Chondrocyte (in vitro differentiated cells): ENCODE results near the gene CCDC87. TPM values are rescaled to one million over a fixed set of nuclear protein-coding genes. Genes with fewer than 3 reads are reported as not detected.

ENCODE experiments used
- DNase-seq: peaks from one replicate; pipeline ENCODE4 v3.0.0; 2021; ENCODE audit warnings: mixed read lengths, low spot score
- H3K27ac Mint-ChIP-seq: one replicate; pipeline ENCODE4 v1.8.0; 2021; ENCODE audit warnings: mild to moderate bottlenecking, moderate library complexity, mixed read lengths; ENCODE audit not compliant: unreplicated experiment
- H3K27me3 Mint-ChIP-seq: 2 replicates; pipeline ENCODE4 v1.8.0; 2021; ENCODE audit warnings: low read depth, mixed read lengths
- H3K36me3 Mint-ChIP-seq: 2 replicates; pipeline ENCODE4 v1.8.0; 2021; ENCODE audit warnings: low read depth, mixed read lengths
- H3K4me1 Mint-ChIP-seq: 2 replicates; pipeline ENCODE4 v1.8.0; 2021; ENCODE audit warnings: low read depth, mild to moderate bottlenecking, mixed read lengths
- H3K4me3 Mint-ChIP-seq: one replicate; pipeline ENCODE4 v1.8.0; 2021; ENCODE audit warnings: mild to moderate bottlenecking, moderate library complexity, mixed read lengths; ENCODE audit not compliant: unreplicated experiment
- H3K9me3 Mint-ChIP-seq: 2 replicates; pipeline ENCODE4 v1.8.0; 2021; ENCODE audit warnings: low read depth, mixed read lengths
- CTCF ChIP-seq: fragments of 200-600 bp; sonication (generic); IDR thresholded peaks from 2 replicates; pipeline ENCODE4 v1.5.0; 2021; ENCODE audit warnings: antibody characterized with exemption, mild to moderate bottlenecking, moderate library complexity
- total RNA-seq: library from RNA; stranded (reverse); gene quantifications from 3 replicates; pipeline ENCODE4 v1.2.1, GENCODE V29; 2021

The CCDC87 gene
- total RNA-seq, 1 donor from 2014 or later: 0.32 TPM

- Mint-ChIP-seq H3K27me3 (peaks cover 2% of the 10 kb centered on the region), H3K9me3 (no peaks in the 10 kb centered on the region), H3K27ac (no peak overlapping the region), H3K36me3 (no peaks in the 10 kb centered on the region), H3K4me3 (no peak overlapping the region), H3K4me1 (no peaks in the 10 kb centered on the region)
- no peak for TF ChIP-seq CTCF
- DNase-seq: no peak
Observed at GRCh38 chr11:66562275-66562674, 30.6 kb downstream of the CCDC87 start.

GRCh38 chr11:66561975-66562248 lies 31.0 kb downstream of the CCDC87 start:
- no peak overlapping the region for H3K27ac Mint-ChIP-seq
- H3K27me3 Mint-ChIP-seq: peaks cover 2% of the 10 kb centered on the region
- no peaks in the 10 kb centered on the region for H3K9me3 Mint-ChIP-seq
- H3K4me1 Mint-ChIP-seq: no peaks in the 10 kb centered on the region
- no peak overlapping the region for H3K4me3 Mint-ChIP-seq
- H3K36me3 Mint-ChIP-seq: no peaks in the 10 kb centered on the region
- no peak for DNase-seq
- TF ChIP-seq CTCF: no peak

- no peak overlapping the region for H3K27ac Mint-ChIP-seq
- no peak overlapping the region for H3K4me3 Mint-ChIP-seq
- DNase-seq: no peak
- H3K36me3 Mint-ChIP-seq: no peaks in the 10 kb centered on the region
- no peak for TF ChIP-seq CTCF
- peaks cover 2% of the 10 kb centered on the region for H3K27me3 Mint-ChIP-seq
- no peaks in the 10 kb centered on the region for H3K9me3 Mint-ChIP-seq
- no peaks in the 10 kb centered on the region for H3K4me1 Mint-ChIP-seq
Observed at GRCh38 chr11:66561178-66561974, 31.5 kb downstream of the CCDC87 start.

- H3K9me3 Mint-ChIP-seq: no peaks in the 10 kb centered on the region
- DNase-seq: no peak
- H3K27me3 Mint-ChIP-seq: no peaks in the 10 kb centered on the region
- no peak for TF ChIP-seq CTCF
- no peak overlapping the region for H3K4me3 Mint-ChIP-seq
- H3K36me3 Mint-ChIP-seq: no peaks in the 10 kb centered on the region
- H3K4me1 Mint-ChIP-seq: no peaks in the 10 kb centered on the region
- no peak overlapping the region for H3K27ac Mint-ChIP-seq
Observed at GRCh38 chr11:66559866-66560676, 32.8 kb downstream of the CCDC87 start.

GRCh38 chr11:66559142-66559865 lies 33.6 kb downstream of the CCDC87 start:
- no peak overlapping the region for H3K4me3 Mint-ChIP-seq
- H3K27ac Mint-ChIP-seq: no peak overlapping the region
- no peak for DNase-seq
- H3K36me3 Mint-ChIP-seq: no peaks in the 10 kb centered on the region
- no peak for TF ChIP-seq CTCF
- no peaks in the 10 kb centered on the region for H3K4me1 Mint-ChIP-seq
- H3K9me3 Mint-ChIP-seq: no peaks in the 10 kb centered on the region
- H3K27me3 Mint-ChIP-seq: no peaks in the 10 kb centered on the region
